NCI-H2196 (cell line): ENCODE data around the gene FMO3.

ENCODE experiments used
- DNase-seq: peaks from one replicate; lab custom pipeline; 2025; ENCODE audit not compliant: unreplicated experiment; lab: John Stamatoyannopoulos, UW

Gene FMO3

DNA sequence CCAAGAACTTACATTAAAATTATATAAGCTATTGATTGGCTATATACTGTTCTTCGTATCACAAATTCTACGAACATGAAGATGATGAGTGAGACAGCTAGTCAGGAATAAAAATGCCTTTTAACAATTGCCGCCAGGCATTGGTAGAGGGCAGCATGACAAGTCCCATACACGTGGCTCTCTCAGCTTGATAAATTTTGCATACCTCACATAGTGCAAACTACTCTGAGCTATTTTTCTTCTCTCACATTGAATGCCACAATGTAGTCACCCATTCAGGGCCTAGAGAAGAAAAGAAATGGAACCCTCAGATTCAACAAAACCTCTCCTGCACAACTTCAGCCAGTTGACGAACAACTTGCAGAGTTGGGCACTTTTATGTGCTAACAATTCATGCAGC lies 67.4 kb downstream of the FMO3 start:
- DNase-seq: no peak

DNA sequence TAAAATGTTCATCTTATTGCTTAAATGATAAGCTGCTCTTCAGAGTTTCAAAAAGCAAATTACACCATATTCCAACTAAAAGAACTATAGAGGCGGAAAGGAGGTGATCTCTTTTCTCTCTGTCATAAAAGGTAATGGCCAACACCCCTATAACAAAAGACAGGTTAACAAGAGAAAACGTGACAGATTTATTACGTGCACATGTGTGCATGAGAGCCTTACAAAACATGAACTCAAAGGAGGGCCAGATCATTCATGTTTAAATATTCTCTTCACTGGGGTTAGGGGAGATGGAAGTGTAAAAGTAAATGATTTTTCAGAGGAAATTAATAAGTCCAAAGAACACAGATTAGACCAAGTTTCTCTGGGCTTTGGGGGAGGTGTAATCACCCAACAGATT lies 67.8 kb downstream of the FMO3 start:
- no peak for DNase-seq

- DNase-seq: no peak
Measured at GRCh38 chr1:171159148-171159547, 68.4 kb downstream of the FMO3 start.

DNA sequence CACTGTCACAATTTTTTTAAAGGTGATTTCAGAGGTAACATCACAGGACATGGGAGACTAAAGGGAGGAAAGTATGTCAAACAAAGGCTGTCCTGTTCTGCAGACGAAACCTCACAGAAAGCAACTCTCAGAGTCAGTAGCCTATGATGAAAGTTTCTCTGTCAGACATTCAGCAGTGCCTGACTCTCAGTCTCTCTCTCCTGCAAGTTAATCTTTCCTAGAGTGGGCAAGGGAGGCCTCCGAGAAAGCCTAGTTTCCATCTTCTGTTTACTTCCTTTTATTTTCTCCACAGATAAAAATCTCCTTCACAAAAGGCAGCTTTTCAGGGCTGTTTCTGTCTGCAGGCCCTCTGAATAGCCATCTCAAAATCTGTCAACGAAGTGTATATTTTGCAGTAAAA lies 69.5 kb downstream of the FMO3 start:
- no peak for DNase-seq

DNA sequence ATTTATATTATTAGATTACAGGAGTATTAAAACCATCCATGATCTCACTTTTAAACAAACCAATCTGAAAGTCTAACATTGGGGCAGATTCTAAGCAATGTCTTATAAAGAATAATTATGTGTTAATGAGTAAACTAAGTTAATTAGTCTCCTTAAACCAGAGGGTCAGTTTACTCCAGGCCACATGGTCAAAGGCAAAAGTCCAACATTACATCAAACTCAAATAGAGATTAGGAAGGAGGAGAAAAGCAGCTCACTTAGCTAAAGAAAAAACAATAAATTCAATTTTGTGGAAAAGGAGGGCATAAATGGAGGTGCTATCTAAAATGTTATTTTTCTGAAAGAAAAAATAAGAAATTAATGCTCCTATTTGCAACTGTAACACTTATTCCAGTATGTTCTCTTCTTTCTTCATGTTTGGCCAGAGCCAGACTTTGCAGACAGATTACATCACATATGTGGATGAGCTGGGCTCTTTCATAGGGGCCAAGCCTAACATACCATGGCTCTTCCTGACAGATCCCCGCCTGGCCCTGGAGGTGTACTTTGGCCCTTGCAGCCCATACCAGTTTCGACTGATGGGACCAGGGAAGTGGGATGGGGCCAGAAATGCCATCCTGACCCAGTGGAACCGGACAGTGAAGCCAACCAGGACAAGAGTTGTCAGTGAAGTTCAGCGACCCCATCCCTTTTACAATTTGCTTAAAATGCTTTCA lies 70.1 kb downstream of the FMO3 start:
- no peak for DNase-seq

DNA sequence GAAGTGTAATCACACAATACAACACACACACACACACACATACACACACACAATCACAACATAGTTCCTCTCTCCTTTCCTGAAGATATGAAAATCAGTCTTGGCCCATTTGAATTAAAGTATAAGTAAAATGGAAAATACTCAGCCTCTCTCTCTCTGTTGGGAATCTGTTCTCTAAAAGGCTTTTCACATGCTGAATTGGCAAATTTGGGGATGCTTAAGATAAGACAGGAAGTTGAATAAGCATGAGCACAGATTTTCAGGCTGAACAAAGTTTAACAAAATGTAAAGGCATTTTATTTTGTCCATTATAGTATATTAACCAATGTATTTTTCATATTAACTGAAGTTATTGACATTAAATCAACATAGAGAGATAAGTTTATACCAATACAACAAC lies 70.7 kb downstream of the FMO3 start:
- no peak for DNase-seq

DNA sequence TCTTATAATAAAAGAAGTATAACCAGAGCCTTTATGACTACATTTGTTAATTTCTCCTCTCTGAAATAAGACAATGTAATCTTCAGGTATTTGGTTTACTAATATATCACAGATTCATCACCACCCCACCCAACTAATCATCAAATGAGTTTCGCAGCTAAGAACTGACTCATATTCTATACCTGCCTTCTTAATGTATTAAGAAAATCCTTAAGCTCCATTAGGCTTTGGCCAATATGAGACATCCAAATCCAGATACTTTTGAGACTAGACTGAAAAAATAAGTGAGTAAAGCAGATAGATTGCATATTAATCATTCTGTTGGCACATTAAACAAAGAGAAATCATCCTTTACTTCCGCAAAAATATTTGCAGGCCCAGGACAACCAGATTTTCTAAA lies 75.7 kb downstream of the FMO3 start:
- DNase-seq: no peak
